Fibroblast of villous mesenchyme (primary cell): ENCODE measurements around the gene GPR153. TPM values are rescaled to one million over a fixed set of nuclear protein-coding genes. Genes with fewer than 3 reads are reported as not detected.

Experiments used
- DNase-seq: peaks from one replicate; pipeline ENCODE4 v3.0.0-alpha.2; 2010; ENCODE audit warnings: low read depth
- H3K4me3 ChIP-seq: 2 replicates; pipeline ENCODE4 v1.5.1; 2011; ENCODE audit warnings: low read depth, mild to moderate bottlenecking, low read length
- total RNA-seq: library from RNA; depleted of rRNA; stranded (reverse); fragments of >200 nt; gene quantifications from 2 replicates; pipeline ENCODE4 v1.2.3, GENCODE V29; 2012
- TF ChIP-seq, protein P1 (sequence below): IDR thresholded peaks from 2 replicates; pipeline ENCODE4 v1.5.1; 2012; ENCODE audit warnings: low read depth, mild to moderate bottlenecking, low read length; ENCODE audit not compliant: insufficient read depth

The GPR153 gene
- total RNA-seq, 1 donor = 5.2 TPM

DNA sequence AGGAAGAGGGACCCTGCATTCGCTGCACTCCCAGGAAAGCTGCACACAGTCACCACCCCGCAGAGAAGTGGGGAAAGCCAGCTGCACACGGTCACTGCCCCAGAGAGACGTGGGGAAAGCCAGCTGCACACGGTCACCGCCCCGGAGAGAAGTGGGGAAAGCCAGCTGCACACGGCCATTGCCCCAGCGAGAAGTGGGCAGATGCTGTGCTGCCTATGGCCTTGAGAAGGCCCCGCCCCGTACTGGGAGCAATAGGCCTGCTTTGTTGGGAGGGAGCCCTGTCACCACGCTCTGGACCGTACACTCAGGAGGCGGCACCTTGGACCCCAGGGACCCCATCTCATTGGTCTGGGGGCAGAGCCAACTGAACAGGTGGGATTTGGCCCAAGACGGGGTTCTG is 4.3 kb upstream of the GPR153 start:
- H3K4me3 ChIP-seq = no peak overlapping the region
- TF ChIP-seq, protein P1, sequence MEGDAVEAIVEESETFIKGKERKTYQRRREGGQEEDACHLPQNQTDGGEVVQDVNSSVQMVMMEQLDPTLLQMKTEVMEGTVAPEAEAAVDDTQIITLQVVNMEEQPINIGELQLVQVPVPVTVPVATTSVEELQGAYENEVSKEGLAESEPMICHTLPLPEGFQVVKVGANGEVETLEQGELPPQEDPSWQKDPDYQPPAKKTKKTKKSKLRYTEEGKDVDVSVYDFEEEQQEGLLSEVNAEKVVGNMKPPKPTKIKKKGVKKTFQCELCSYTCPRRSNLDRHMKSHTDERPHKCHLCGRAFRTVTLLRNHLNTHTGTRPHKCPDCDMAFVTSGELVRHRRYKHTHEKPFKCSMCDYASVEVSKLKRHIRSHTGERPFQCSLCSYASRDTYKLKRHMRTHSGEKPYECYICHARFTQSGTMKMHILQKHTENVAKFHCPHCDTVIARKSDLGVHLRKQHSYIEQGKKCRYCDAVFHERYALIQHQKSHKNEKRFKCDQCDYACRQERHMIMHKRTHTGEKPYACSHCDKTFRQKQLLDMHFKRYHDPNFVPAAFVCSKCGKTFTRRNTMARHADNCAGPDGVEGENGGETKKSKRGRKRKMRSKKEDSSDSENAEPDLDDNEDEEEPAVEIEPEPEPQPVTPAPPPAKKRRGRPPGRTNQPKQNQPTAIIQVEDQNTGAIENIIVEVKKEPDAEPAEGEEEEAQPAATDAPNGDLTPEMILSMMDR = no peak
- DNase-seq = no peak

DNA sequence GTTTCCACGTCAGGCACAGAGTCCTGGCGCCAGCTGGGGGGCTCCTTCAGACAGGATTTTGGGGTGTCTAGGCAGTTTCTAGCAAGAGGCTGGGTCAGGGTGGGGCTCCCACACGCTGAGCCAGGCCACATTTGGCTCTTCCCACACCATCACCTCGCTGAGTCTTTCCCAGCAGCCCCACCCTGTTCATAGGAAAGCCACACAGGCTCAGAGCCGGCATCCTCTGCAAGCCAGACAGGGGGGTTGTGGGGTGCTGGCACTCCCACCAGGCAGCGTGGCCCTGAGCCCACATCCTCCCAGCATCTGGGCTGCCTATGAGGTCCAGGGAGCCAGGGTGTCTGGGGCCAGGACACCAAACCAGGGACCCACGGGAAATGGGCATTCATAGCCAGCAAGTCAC is 2.8 kb upstream of the GPR153 start:
- TF ChIP-seq, protein P1 = no peak
- H3K4me3 ChIP-seq = no peak overlapping the region
- no peak for DNase-seq

DNA sequence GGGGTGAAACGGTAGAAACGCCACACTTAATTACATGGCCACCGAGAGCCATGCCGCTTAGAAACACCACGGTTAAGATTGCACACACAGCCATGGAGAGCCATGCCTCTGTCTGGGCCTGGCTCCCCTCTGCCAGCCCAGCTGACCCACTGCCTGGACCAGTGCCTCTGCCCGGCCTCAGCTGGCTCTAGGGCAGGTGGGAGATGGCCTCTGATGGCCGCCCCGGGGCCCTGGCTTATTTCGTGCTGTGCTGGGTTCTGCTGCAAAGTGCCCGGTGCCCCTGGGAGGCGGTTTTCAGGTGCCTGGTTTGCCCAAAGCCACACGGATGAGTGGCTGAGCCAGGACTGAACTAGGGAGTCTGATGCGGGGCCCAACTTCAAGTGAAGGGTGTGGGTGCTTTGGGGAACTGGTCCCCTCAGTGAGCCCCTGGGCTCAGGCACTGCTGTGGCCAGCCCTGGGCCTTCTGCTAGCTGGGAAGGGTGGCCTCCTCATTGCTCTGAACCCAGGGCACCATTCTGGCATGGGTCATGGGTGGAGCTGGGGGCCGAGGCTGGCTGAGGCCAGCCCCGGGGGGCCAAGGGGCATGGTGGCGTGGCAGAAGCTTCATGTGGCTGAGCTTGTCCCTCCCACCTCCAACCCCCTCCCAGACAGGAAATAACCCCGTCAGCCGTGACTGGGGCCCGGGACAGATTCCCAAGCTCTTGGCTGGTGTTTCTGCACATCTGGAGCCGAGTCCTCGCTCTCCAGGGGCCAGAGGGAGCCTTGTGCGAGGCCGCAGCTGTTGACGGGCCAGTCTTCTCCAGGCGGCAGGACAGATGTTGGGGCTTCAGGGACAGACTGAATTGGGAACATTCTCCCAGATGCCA is 1.9 kb upstream of the GPR153 start:
- TF ChIP-seq, protein P1 = no peak
- no peak overlapping the region for H3K4me3 ChIP-seq
- DNase-seq = peak; percentile 81

DNA sequence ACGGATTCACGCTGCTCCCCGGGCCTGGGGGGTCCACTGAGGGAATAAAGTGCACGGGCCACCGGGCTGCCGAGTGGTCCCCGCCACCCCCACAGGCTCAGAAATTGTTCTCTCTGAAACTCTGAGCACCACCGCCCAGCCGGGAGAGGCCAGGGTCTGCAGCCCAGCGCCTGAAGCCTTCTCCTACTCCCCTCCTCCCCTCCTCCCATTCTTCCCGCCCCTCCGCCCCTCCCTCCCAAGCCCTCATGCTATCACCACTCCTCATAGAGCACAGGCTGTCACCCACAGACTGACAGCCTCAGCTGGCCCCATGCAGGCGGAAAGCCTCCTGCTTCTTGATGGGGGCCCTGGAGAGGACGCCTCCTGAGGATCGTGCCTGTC is 707 bp upstream of the GPR153 start:
- DNase-seq = no peak
- TF ChIP-seq, protein P1 = no peak
- peak overlapping the region; percentile 58 for H3K4me3 ChIP-seq

DNA sequence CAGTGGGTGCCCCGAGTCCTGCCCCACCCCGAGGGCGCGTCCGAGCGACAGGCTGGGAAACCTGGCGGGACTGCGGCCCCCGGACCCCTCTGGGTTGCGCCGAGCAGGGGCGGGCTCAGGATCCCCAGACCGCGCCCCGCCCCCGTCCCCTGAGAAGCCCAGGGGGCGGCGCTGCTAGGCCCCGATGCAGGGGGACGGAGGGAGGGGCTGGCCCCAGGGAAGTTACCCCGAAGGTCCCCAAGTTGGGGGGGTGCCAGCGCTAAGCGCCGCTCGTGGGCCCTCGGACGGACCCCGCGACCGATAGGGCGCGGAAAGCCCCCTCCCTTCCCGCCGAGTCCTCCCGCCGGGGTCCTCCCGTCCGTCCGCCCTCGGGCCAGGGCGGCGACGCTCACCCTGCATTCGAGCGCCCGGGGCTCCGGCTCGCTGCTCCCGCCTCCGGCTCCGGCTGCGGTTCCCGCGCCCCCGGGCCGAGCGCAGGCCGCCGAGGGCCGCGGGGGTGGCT is 414 bp downstream of the GPR153 start:
- TF ChIP-seq, protein P1 = no peak
- DNase-seq = peak; percentile 27

DNA sequence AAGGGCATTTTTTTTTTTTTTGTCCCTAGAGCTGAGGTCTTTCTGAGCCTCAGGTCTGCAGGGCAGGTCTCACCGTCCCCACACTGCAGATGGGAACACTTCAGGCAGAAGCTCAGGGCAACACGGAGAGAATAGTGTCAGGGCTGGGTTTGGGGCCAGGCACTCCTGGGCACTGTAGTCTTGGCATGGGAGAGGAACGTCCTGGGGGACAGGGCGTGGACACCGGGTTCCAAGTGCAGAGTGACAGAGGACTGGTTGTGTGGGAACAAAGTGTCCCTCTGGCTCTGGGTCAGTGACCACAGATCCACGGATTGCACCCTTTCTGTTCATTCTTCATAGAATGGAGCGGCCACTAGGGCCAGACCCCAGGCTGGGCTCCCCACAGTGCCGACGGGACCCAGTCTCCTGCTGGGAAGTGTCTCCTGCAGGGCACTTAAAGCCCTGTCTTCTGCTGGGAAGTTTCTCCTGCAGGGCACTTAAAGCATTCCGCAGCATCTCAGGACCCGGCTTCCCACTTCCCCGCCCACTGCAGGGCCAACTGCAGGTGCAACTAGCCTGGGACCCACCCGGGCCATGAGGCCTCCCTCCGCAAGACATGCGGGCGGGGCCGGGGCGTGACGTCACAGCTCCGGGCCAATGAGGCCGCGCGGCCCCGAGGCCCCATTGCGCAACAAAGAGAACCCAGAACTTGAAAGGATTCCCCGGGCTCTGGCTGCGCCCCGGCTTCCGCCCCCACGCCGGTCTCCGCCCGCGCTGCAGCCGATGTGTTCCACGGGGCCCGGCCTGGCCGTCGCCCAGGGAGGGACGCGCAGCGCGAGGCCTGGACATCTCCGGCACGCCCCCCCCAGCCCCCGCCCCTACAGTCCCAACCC is 1.2 kb downstream of the GPR153 start:
- TF ChIP-seq, protein P1 = no peak
- H3K4me3 ChIP-seq = peak overlapping the region; percentile 72
- DNase-seq = peak; percentile 92

More for the DNA sequence above, 414 bp downstream of the GPR153 start:
- H3K4me3 ChIP-seq = peak overlapping the region; percentile 72
